Activated CD4-positive, alpha-beta T cell treated with anti-CD3 and anti-CD28 coated beads for 36 hours (primary cell): ENCODE data around the gene ELMO3. TPM values are rescaled to one million over a fixed set of nuclear protein-coding genes. Genes with fewer than 3 reads are reported as not detected.

Experiments used
- ATAC-seq: fragments of 200-7000 bp; cut with Tn5 transposase; one replicate; pipeline ENCODE4 v1.10.0; 2021; ENCODE audit warnings: mild to moderate bottlenecking, moderate library complexity
- CTCF ChIA-PET: fragments of 350-600 bp; sonication (Branson Sonifier 250); formaldehyde crosslinking; loops from one replicate; lab custom pipeline; 2021; ENCODE audit warnings: antibody characterized with exemption; lab: Charles Lee
- POLR2A ChIA-PET: fragments of 350-600 bp; sonication (Branson Sonifier 250); formaldehyde crosslinking; loops from one replicate; lab custom pipeline; 2021; ENCODE audit warnings: antibody characterized with exemption, inconsistent platforms; lab: Charles Lee
- DNase-seq: peaks from one replicate; pipeline ENCODE4 v3.0.0-alpha.2; 2020
- H3K27ac Mint-ChIP-seq: one replicate; pipeline ENCODE4 v1.8.0; 2021; ENCODE audit warnings: mixed read lengths
- H3K27me3 Mint-ChIP-seq: one replicate; pipeline ENCODE4 v1.8.0; 2021; ENCODE audit warnings: mixed read lengths
- H3K36me3 Mint-ChIP-seq: one replicate; pipeline ENCODE4 v1.8.0; 2021; ENCODE audit warnings: low read depth, mixed read lengths
- H3K4me1 Mint-ChIP-seq: one replicate; pipeline ENCODE4 v1.8.0; 2021; ENCODE audit warnings: mixed read lengths
- H3K4me3 Mint-ChIP-seq: one replicate; pipeline ENCODE4 v1.8.0; 2021; ENCODE audit warnings: mild to moderate bottlenecking, moderate library complexity, mixed read lengths
- H3K9me3 Mint-ChIP-seq: one replicate; pipeline ENCODE4 v1.8.0; 2021; ENCODE audit warnings: low read depth, mixed read lengths
- intact Hi-C, 2 experiments: fragments of 100-400 bp; cut with DNase I in 1 of 2; cut with micrococcal nuclease in 1 of 2; formaldehyde crosslinking; loops; one replicate each; pipeline versions ENCODE4 v1.14.2 to v1.15.1; 2022 to 2024; cut with DNase I, micrococcal nuclease
- total RNA-seq, 2 experiments: library from RNA; stranded (reverse); gene quantifications; one replicate each; pipeline ENCODE4 v1.2.3, GENCODE V29; 2021

The ELMO3 gene
- total RNA-seq, 2 experiments from 2014 or later, result 3.0 to 4.6 TPM

DNA sequence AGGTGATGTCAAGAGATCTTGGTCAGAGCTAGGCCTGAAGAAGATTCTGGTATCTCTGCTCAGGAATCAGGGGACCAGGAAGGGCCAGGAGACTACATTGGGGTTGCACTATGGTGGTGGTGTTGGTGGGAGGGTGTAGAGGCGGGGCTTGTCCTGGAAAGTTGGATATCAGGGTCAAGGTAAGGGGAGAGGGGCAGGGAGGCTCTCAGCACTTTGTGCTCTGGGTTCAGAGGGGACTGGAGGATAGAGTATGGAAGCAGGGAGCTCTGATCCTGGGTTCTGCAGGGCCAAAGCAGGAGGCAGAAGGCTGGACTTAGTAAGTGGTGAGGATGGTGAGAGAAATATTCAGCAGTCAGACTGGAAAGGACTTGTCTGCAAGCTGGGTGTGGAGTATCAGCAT, 25.6 kb upstream of the ELMO3 start:
- ChIA-PET CTCF (interaction anchor here (0.6 to 5.3 kb wide), 6 partner anchors 11 to 67 kb away, joined by 3 to 39 read pairs (median 4); partner anchors contain the start of gene HSF4), POLR2A (interaction anchor here (0.6 to 0.7 kb wide), 2 partner anchors 10 to 146 kb away, joined by 3 to 4 read pairs; no protein-coding TSS in a partner anchor)
- peaks cover 59% of the 10 kb centered on the region for H3K27me3 Mint-ChIP-seq
- H3K27ac Mint-ChIP-seq, result peak overlapping the region; percentile 53
- DNase-seq, result no peak
- H3K4me3 Mint-ChIP-seq, result peak overlapping the region; percentile 68
- H3K36me3 Mint-ChIP-seq, result peaks cover 5% of the 10 kb centered on the region
- intact Hi-C loops, result no loop called here
- no peak for ATAC-seq
- peaks cover 31% of the 10 kb centered on the region for H3K4me1 Mint-ChIP-seq
- H3K9me3 Mint-ChIP-seq, result no peaks in the 10 kb centered on the region

DNA sequence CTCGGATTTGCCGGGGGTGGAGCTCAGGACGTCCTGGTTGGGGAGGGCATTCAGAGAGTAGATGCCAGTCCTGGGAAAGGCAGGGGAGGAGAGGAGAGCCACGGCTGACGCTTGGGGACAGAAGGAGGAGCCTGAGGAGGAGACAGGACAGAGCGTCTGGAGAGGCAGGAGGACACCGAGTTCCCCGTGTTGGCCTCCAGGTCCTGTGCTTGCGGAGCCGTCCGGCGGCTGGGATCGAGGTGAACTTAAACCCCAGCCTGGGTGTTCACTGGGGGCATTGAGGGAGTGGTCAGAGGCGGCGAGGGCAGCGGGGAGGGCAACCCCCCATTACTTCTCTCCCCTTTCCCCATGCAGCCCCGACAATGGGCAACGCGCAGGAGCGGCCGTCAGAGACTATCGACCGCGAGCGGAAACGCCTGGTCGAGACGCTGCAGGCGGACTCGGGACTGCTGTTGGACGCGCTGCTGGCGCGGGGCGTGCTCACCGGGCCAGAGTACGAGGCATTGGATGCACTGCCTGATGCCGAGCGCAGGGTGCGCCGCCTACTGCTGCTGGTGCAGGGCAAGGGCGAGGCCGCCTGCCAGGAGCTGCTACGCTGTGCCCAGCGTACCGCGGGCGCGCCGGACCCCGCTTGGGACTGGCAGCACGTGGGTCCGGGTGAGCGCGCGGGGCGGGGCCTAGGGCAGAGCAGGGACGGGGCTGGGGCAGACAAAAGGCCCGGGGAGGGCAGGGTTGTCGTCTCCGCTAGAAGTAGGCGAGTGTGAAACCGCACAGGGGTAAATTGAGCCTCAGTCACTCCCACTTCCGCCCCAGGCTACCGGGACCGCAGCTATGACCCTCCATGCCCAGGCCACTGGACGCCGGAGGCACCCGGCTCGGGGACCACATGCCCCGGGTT, 24.9 kb upstream of the ELMO3 start:
- Mint-ChIP-seq H3K36me3 (peaks cover 7% of the 10 kb centered on the region), H3K9me3 (no peaks in the 10 kb centered on the region), H3K4me3 (peak overlapping the region; percentile 68), H3K27me3 (peaks cover 57% of the 10 kb centered on the region), H3K27ac (peak overlapping the region; percentile 53), H3K4me1 (peaks cover 36% of the 10 kb centered on the region)
- CTCF ChIA-PET, result interaction anchor here (0.6 to 5.3 kb wide), 6 partner anchors 12 to 156 kb away, joined by 3 to 39 read pairs (median 4); partner anchors contain the start of gene HSF4
- POLR2A ChIA-PET, result interaction anchor here (0.6 to 0.7 kb wide), 2 partner anchors 11 to 147 kb away, joined by 3 to 4 read pairs; no protein-coding TSS in a partner anchor
- intact Hi-C loops, result loop anchor here in 1 of 2 experiments (1.0 kb wide), 1 partner anchor 10 kb away; the partner anchor contains the start of gene HSF4
- peak; percentile 50 for ATAC-seq
- peak; percentile 79 for DNase-seq

DNA sequence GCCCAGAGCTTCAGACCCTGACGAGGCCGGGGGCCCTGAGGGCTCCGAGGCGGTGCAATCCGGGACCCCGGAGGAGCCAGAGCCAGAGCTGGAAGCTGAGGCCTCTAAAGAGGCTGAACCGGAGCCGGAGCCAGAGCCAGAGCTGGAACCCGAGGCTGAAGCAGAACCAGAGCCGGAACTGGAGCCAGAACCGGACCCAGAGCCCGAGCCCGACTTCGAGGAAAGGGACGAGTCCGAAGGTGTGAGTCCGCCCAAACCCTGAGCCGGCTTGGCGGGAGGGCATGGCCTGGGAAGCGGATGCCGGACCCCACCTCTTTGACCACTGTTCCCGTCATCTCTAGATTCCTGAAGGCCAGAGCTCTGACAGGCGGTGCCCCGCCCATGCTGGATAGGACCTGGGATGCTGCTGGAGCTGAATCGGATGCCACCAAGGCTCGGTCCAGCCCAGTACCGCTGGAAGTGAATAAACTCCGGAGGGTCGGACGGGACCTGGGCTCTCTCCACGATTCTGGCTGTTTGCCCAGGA, 24.2 kb upstream of the ELMO3 start:
- peaks cover 55% of the 10 kb centered on the region for H3K27me3 Mint-ChIP-seq
- H3K4me1 Mint-ChIP-seq, result peaks cover 34% of the 10 kb centered on the region
- intact Hi-C loops, result loop anchor here in 1 of 2 experiments (1.0 kb wide), 1 partner anchor 10 kb away; the partner anchor contains the start of gene HSF4

DNA sequence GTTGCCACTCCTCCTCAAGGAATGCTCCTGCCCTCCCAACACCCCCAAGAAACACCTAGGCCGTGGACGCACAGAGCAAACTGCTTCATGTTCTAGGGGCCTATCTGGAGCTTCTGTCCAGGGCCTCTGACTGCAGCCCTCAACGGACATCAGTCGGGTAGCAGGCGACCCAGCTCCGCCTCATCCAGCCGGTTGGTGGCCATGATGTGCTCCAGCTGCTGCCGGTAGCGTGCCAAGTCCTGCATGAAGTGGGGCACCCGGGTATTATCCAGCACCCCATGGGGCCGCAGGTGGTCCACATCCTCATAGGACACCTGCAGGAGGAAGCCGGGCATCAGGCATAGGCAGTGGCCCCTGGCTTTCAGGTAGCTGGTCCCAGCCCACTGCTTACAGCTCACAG, 22.3 kb upstream of the ELMO3 start:
- H3K27ac Mint-ChIP-seq, result no peak overlapping the region
- no peaks in the 10 kb centered on the region for H3K9me3 Mint-ChIP-seq
- ChIA-PET CTCF (interaction anchor here (0.6 to 5.3 kb wide), 12 partner anchors 8 to 271 kb away, joined by 3 to 39 read pairs (median 5); partner anchors contain the start of gene HSF4), POLR2A (interaction anchor here (0.6 kb wide), 1 partner anchor 9 kb away, joined by 3 read pairs; no protein-coding TSS in a partner anchor)
- intact Hi-C loops, result no loop called here
- H3K4me3 Mint-ChIP-seq, result no peak overlapping the region
- H3K36me3 Mint-ChIP-seq, result peaks cover 3% of the 10 kb centered on the region
- ATAC-seq (no peak), DNase-seq (no peak)
- H3K27me3 Mint-ChIP-seq, result peaks cover 45% of the 10 kb centered on the region
- peaks cover 24% of the 10 kb centered on the region for H3K4me1 Mint-ChIP-seq

More for the DNA sequence above, 24.2 kb upstream of the ELMO3 start:
- POLR2A ChIA-PET, result no interaction called here
- CTCF ChIA-PET, result interaction anchor here (0.7 to 5.3 kb wide), 5 partner anchors 11 to 157 kb away, joined by 3 to 39 read pairs (median 6); partner anchors contain the start of gene HSF4
- H3K9me3 Mint-ChIP-seq, result no peaks in the 10 kb centered on the region
- no peak for ATAC-seq
- H3K27ac Mint-ChIP-seq, result no peak overlapping the region
- H3K4me3 Mint-ChIP-seq, result no peak overlapping the region
- no peak for DNase-seq
- H3K36me3 Mint-ChIP-seq, result peaks cover 7% of the 10 kb centered on the region

DNA sequence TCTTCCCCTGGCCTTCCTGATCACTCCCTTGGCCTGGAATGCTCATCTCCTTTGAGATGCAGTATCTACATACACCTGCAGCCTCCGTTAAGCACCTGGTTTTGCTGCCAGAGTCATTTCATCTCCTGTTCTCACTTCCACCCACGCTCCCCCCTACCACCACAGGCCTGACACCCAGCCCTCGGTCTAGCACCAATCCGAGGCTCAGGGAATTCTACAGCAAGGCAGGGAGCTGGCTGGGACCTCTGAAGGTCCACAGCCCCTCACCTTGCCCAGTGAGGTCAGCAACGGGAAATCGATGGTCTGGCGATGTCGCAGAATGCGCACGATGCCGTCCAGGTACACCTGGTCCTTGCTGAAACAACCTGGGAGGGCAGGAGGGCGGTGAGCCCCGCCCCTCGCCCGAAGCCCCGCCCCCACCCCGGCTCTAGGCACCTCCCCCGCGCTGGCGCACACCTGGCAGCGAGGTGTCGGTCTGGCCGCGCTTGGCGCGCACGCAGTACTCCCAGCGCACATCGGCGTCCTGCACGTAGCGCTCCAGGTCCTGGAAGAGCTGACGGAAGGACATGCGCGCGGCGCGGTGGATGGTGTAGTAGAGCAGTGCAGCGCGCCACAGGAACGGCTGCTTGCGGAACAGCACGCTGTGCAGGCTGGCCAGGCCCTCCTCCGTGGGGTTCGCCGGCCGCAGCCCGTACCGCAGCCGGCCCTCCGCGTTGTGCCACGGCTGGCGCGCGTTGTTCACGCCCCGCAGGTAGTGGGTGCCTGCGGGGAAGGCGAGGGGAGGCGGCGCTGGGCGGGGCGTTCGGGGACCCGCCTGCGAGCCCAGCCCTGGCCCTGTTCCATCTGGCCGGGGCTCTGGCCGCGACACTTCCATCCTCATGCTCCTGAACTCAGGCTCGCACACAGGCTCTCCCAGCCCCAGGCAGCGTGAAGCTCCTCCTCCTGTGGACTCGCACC, 20.9 kb upstream of the ELMO3 start:
- ChIA-PET CTCF (interaction anchor here (1.0 to 5.3 kb wide), 7 partner anchors 7 to 270 kb away, joined by 4 to 39 read pairs (median 5); partner anchors contain the start of genes EXOC3L1 and HSF4), POLR2A (interaction anchor here (0.8 kb wide), 1 partner anchor 17 kb away, joined by 3 read pairs; no protein-coding TSS in a partner anchor)
- DNase-seq (peak; percentile 85), ATAC-seq (peak; percentile 72)
- Mint-ChIP-seq H3K4me1 (peaks cover 24% of the 10 kb centered on the region), H3K27ac (no peak overlapping the region), H3K27me3 (peaks cover 37% of the 10 kb centered on the region), H3K9me3 (no peaks in the 10 kb centered on the region), H3K4me3 (peak overlapping the region; percentile 43), H3K36me3 (peaks cover 3% of the 10 kb centered on the region)
- intact Hi-C loops, result no loop called here

DNA sequence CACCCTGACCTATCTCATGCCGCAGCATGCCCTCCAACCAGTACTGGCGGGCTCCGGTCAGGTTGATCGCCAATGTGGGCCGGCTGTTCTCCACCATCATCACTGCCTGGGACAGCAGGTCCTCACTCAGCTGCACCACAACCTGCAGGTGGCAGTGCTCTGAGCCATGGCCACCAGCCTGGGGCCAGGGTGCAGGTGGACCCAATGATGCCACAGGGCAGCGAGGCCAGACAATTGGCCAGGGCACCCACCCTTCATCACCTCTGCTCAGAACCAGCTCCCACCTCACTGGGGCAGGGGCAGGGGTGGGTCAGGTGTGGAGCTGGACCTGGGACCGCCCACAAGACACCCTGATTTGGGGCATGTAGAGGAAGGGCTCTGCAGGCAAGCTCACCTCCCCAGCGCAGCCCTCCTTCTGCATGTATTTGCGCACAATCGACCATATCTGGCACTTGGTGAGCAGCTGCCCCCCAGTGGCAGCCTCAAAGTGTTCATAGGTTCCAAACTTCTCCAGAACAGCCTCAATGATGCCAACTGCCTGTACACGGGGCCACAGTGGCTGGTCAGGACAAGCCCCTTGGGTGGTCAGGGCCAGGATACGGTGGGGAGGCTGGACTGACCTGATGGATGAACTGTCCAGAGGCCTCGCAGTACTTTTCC, 19.4 kb upstream of the ELMO3 start:
- H3K9me3 Mint-ChIP-seq, result no peaks in the 10 kb centered on the region
- H3K4me3 Mint-ChIP-seq, result no peak overlapping the region
- peaks cover 14% of the 10 kb centered on the region for H3K4me1 Mint-ChIP-seq
- peak; percentile 57 for DNase-seq
- no peak for ATAC-seq
- POLR2A ChIA-PET, result no interaction called here
- peaks cover 3% of the 10 kb centered on the region for H3K36me3 Mint-ChIP-seq
- intact Hi-C loops, result loop anchor here in 1 of 2 experiments (10.0 kb wide), 1 partner anchor 905 kb away; the partner anchor contains the start of gene NFATC3
- CTCF ChIA-PET, result interaction anchor here (1.0 kb wide), 1 partner anchor 119 kb away, joined by 3 read pairs; no protein-coding TSS in a partner anchor
- H3K27ac Mint-ChIP-seq, result no peak overlapping the region
- H3K27me3 Mint-ChIP-seq, result peaks cover 26% of the 10 kb centered on the region

DNA sequence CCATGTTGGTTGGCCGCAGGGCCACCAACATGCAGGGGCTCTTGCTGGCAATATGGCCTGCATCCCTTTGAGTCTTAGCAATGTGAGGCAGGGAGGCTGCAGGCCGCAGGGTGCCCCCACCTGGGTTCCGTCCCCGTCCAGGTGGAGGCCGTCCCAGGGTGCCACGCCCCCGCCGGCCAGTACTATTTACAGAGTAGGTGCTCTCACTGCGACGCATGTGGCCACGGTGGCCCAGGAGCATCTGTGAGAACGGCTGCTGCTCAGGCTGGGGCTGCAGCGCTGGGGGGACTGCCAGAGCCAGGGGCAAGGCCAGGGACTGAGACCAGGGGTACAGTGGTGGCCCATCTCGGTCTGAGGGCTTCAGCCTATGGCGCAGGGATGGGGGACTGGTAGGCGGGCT, 18.8 kb upstream of the ELMO3 start:
- ATAC-seq, result no peak
- Mint-ChIP-seq H3K36me3 (peaks cover 3% of the 10 kb centered on the region), H3K9me3 (no peaks in the 10 kb centered on the region), H3K27me3 (peaks cover 28% of the 10 kb centered on the region), H3K4me1 (peaks cover 18% of the 10 kb centered on the region), H3K4me3 (no peak overlapping the region), H3K27ac (no peak overlapping the region)
- POLR2A ChIA-PET, result no interaction called here
- DNase-seq, result no peak
- CTCF ChIA-PET, result interaction anchor here (1.0 kb wide), 1 partner anchor 120 kb away, joined by 3 read pairs; no protein-coding TSS in a partner anchor
- intact Hi-C loops, result loop anchor here in 1 of 2 experiments (10.0 kb wide), 1 partner anchor 905 kb away; the partner anchor contains the start of gene NFATC3

DNA sequence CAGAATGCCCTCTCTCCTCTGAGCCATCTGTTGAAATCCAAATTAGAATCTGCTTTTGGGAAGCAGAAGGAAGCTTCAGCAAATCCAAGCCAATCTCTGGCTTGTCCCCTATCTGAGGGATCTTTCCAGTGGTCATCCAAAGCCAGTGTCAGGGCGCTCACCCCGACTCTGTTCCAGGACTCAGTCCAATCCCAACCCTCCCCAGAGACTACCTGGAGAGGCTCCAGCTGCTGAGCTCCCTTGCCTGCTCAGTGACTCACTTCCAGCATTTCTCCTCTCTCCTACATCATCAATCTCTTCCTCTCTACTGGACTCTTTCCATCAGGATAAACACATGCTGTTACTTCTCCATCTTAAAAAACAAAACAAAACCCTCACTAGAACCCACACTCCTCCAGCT, 17.6 kb upstream of the ELMO3 start:
- DNase-seq (no peak), ATAC-seq (no peak)
- CTCF ChIA-PET, result interaction anchor here (0.9 to 2.3 kb wide), 4 partner anchors 9 to 164 kb away, joined by 3 to 7 read pairs (median 3); no protein-coding TSS in a partner anchor
- POLR2A ChIA-PET, result no interaction called here
- no peaks in the 10 kb centered on the region for H3K9me3 Mint-ChIP-seq
- H3K36me3 Mint-ChIP-seq, result peaks cover 3% of the 10 kb centered on the region
- intact Hi-C loops, result loop anchor here in 1 of 2 experiments (10.0 kb wide), 1 partner anchor 903 kb away; the partner anchor contains the start of gene NFATC3
- no peak overlapping the region for H3K27ac Mint-ChIP-seq
- H3K27me3 Mint-ChIP-seq, result peaks cover 24% of the 10 kb centered on the region
- H3K4me3 Mint-ChIP-seq, result no peak overlapping the region
- peaks cover 23% of the 10 kb centered on the region for H3K4me1 Mint-ChIP-seq

DNA sequence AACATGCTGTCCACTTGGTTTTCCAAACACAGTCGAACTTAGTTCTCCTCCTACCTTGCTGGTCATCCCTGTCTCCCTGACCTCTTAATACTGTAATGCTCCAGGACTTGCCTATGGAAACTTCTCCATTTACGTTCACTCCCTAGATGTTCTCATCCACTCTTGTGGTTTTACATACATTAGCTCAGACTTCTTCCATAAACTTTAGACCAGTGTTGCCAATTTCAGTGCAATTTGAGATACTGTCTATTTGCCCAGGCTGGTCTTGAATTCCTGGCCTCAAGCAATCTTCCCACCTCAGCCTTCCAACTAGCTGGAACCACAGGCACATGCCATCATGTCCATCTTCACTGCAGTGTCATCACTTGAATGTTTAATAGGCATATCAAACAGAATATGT, 16.6 kb upstream of the ELMO3 start:
- Mint-ChIP-seq H3K4me1 (peaks cover 23% of the 10 kb centered on the region), H3K9me3 (no peaks in the 10 kb centered on the region), H3K27me3 (peaks cover 18% of the 10 kb centered on the region), H3K4me3 (no peak overlapping the region), H3K36me3 (peaks cover 2% of the 10 kb centered on the region), H3K27ac (no peak overlapping the region)
- ChIA-PET POLR2A (interaction anchor here (1.5 kb wide), 1 partner anchor 19 kb away, joined by 3 read pairs; no protein-coding TSS in a partner anchor), CTCF (interaction anchor here (0.9 to 2.3 kb wide), 5 partner anchors 19 to 164 kb away, joined by 3 to 9 read pairs (median 7); no protein-coding TSS in a partner anchor)
- ATAC-seq, result no peak
- no peak for DNase-seq
- intact Hi-C loops, result loop anchor here in 1 of 2 experiments (2.0 to 10.0 kb wide), 2 partner anchors 299 to 903 kb away; partner anchors contain the start of genes ATP6V0D1 and NFATC3
